PFSK-1 (cell line): Measurements from ENCODE around the gene AGAP6.

Experiments used
- SIN3A ChIP-seq: IDR thresholded peaks from 2 replicates; pipeline ENCODE4 v1.6.1; 2012; ENCODE audit warnings: mild to moderate bottlenecking, low read length, moderate library complexity, borderline replicate concordance; ENCODE audit not compliant: insufficient read depth
- TAF1 ChIP-seq: IDR thresholded peaks from 2 replicates; pipeline ENCODE4 v1.6.1; 2012; ENCODE audit warnings: low read length, control low read depth, borderline replicate concordance; ENCODE audit not compliant: insufficient read depth

The AGAP6 gene

DNA sequence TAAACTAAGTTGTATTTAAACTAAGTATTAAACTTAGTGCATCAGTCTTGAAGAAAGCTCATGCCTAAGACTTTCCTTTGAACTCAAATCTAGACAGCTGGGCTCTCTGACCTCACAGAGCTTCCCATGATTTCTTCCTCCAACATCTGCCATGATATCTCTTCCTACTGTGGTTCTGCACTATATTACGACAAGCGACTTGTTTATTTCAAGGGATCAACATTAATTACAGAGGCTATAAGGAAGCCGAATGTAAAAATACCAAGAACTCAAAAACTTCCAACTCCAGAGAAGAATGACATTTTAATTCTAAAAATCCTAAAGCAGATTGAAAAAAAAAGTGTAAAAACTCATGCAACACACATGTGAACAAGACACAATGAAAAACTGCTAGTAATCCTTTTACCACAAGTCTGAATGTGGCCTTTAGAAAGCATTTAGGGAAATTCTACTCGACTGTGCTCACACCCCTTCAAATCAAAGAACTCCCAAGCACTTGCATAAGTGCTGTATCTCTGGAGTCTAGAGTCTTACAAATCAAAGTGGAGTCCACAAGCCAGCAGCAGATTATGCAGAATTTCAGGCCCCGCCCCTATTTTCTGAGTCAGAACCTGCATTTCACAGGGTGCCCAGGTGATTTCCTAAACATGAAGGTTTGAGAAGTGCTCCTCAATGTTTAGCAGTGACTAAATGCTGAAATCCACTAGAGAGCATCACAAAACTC is 56.9 kb downstream of the AGAP6 start:
- TF ChIP-seq SIN3A (no peak), TAF1 (no peak)
